ENCODE measurements around the gene TFCP2L1. TPM values are rescaled to one million over a fixed set of nuclear protein-coding genes. Genes with fewer than 3 reads are reported as not detected.
"Not testable (repeated sequence)": the region's sequence is repeated elsewhere in the genome, so short reads cannot be mapped to it uniquely, and the experiment has no call there.

The TFCP2L1 gene
- total RNA-seq, 4 donors from 2014 or later: 0.31 to 5.7 (median 0.41) TPM

DNA sequence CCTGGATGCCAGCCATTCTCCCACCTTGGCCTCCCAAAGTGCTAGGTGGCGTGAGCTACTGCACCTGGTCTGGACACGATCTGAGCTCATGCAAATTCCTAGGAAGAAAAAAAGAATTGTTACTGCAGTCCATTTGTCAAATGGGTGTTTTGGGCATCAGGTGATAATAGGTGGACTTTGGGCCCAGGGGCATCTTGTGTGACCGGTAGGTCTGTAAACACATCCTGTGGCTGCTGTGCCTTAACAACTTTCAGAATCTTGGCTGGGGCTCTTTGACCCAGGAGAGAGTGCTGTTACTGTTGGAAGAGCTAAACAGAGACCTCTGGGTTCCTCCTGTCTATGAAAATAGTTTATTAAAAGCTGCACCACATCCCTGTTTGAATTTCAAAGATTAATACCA is 34.9 kb upstream of the TFCP2L1 start:
- H3K9me3 ChIP-seq: no peaks in the 10 kb centered on the region
- H3K36me3 ChIP-seq: no peaks in the 10 kb centered on the region
- no peaks in the 10 kb centered on the region for H3K4me1 ChIP-seq
- ATAC-seq: no peak
- H3K27me3 ChIP-seq: peaks cover 10% of the 10 kb centered on the region
- 40 to 94% methylated on average over 1 to 2 of the region's 3 CpGs for WGBS, 2 donors (ENCODE audit: low coverage in 1 of 2)
- no peak overlapping the region for H3K4me3 ChIP-seq
- TF ChIP-seq POLR2AphosphoS5 (IDR thresholded peaks at IDR 0.05) (no peak), CTCF (IDR thresholded peaks at IDR 0.05) (no peak), EP300 (IDR thresholded peaks at IDR 0.05) (no peak), POLR2A (IDR thresholded peaks at IDR 0.05) (no peak)
- no peak overlapping the region for H3K27ac ChIP-seq

GRCh38 chr2:121316986-121317385 is 32.0 kb upstream of the TFCP2L1 start:
- no peaks in the 10 kb centered on the region for H3K9me3 ChIP-seq
- ATAC-seq: no peak
- 88% methylated on average over 4 of the region's 7 CpGs; no CpG with 5 or more reads in 1 of the 2 donors for WGBS, 2 donors (ENCODE audit: low coverage in 1 of 2)
- no peak overlapping the region for H3K4me3 ChIP-seq
- no peak overlapping the region for H3K27ac ChIP-seq
- TF ChIP-seq POLR2AphosphoS5 (IDR thresholded peaks at IDR 0.05) (no peak), POLR2A (IDR thresholded peaks at IDR 0.05) (no peak), CTCF (IDR thresholded peaks at IDR 0.05) (no peak), EP300 (IDR thresholded peaks at IDR 0.05) (no peak)
- H3K36me3 ChIP-seq: no peaks in the 10 kb centered on the region
- H3K4me1 ChIP-seq: no peaks in the 10 kb centered on the region
- H3K27me3 ChIP-seq: peaks cover 8% of the 10 kb centered on the region

DNA sequence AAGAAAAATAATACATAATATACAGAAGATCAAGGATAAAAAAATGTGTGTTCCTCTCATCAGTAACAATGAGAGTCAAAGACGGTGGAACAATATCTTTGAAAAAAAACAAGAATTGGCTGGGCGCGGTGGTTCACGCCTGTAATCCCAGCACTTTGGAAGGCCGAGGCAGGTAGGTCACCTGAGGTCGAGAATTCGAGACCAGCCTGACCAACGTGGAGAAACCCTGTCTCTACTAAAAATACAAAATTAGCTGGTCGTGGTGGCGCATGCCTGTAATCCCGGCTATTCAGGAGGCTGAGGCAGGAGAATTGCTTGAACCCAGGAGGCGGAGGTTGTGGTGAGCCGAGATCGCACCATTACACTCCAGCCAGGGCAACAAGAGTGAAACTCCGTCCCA is 28.7 kb upstream of the TFCP2L1 start:
- ATAC-seq, H3K4me3 ChIP-seq, H3K36me3 ChIP-seq, H3K4me1 ChIP-seq, H3K27me3 ChIP-seq, H3K27ac ChIP-seq, H3K9me3 ChIP-seq: not testable (repeated sequence)
- WGBS, 2 donors (ENCODE audit: low coverage in 1 of 2): 75 to 80% methylated on average over 10 of the region's 15 CpGs

GRCh38 chr2:121309801-121310200 is 24.8 kb upstream of the TFCP2L1 start:
- 26 to 30% methylated on average over 3 of the region's 3 CpGs for WGBS, 2 donors (ENCODE audit: low coverage in 1 of 2)

GRCh38 chr2:121309323-121309722 is 24.3 kb upstream of the TFCP2L1 start:
- ATAC-seq: no peak
- Histone ChIP-seq H3K4me3 (no peak overlapping the region), H3K9me3 (peaks cover 0 to 8% (median 0%) of the 10 kb centered on the region in 3 donors), H3K36me3 (no peaks in the 10 kb centered on the region), H3K27ac (no peak overlapping the region), H3K4me1 (no peaks in the 10 kb centered on the region), H3K27me3 (no peaks in the 10 kb centered on the region)
- no peak for TF ChIP-seq POLR2AphosphoS5 (IDR thresholded peaks at IDR 0.05)
- TF ChIP-seq POLR2A (IDR thresholded peaks at IDR 0.05): no peak

More at GRCh38 chr2:121309801-121310200, 24.8 kb upstream of the TFCP2L1 start:
- Histone ChIP-seq H3K27ac (no peak overlapping the region), H3K4me3 (no peak overlapping the region), H3K9me3 (peaks cover 0 to 8% (median 0%) of the 10 kb centered on the region in 3 donors), H3K27me3 (no peaks in the 10 kb centered on the region), H3K4me1 (no peaks in the 10 kb centered on the region), H3K36me3 (no peaks in the 10 kb centered on the region)
- no peak for ATAC-seq
- TF ChIP-seq CTCF (IDR thresholded peaks at IDR 0.05) (no peak), EP300 (IDR thresholded peaks at IDR 0.05) (no peak), POLR2A (IDR thresholded peaks at IDR 0.05) (no peak), POLR2AphosphoS5 (IDR thresholded peaks at IDR 0.05) (no peak)

GRCh38 chr2:121307048-121307447 is 22.0 kb upstream of the TFCP2L1 start:
- WGBS, 2 donors (ENCODE audit: low coverage in 1 of 2): 83 to 88% methylated on average over 2 of the region's 2 CpGs
- Histone ChIP-seq H3K4me3 (no peak overlapping the region), H3K36me3 (no peaks in the 10 kb centered on the region), H3K9me3 (peaks cover 0 to 8% (median 0%) of the 10 kb centered on the region in 3 donors), H3K4me1 (no peaks in the 10 kb centered on the region), H3K27me3 (peaks cover 11% of the 10 kb centered on the region), H3K27ac (no peak overlapping the region)
- TF ChIP-seq POLR2A (IDR thresholded peaks at IDR 0.05) (no peak), EP300 (IDR thresholded peaks at IDR 0.05) (no peak), CTCF (IDR thresholded peaks at IDR 0.05) (no peak), POLR2AphosphoS5 (IDR thresholded peaks at IDR 0.05) (no peak)
- ATAC-seq: no peak
